ENCODE data around the gene USP17L29. TPM values are rescaled to one million over a fixed set of nuclear protein-coding genes. Genes with fewer than 3 reads are reported as not detected.
"Not testable (repeated sequence)": the region's sequence is repeated elsewhere in the genome, so short reads cannot be mapped to it uniquely, and the experiment has no call there.

USP17L29 gene
- not detected in 3 replicates for total RNA-seq

GRCh38 chr4:9353338-9353737, at the start of gene USP17L29:
TSS of gene USP17L29 (plus strand) at chr4:9353638. CDS start at chr4:9353638, 0 bp downstream.
- not testable (repeated sequence) for H3K27ac Mint-ChIP-seq; H3K27me3 Mint-ChIP-seq (ENCODE audit: low read depth); H3K4me1 Mint-ChIP-seq; DNase-seq (ENCODE audit: low spot score in 2 of 2, unreplicated experiment in 2 of 2); H3K36me3 Mint-ChIP-seq; H3K9me3 Mint-ChIP-seq; H3K4me3 Mint-ChIP-seq

GRCh38 chr4:9324191-9324590, 29.2 kb upstream of the USP17L29 start:
- not testable (repeated sequence) for H3K4me3 Mint-ChIP-seq

GRCh38 chr4:9324865-9325264, 28.6 kb upstream of the USP17L29 start, which contains the start of gene USP17L24:
TSS of gene USP17L24 (plus strand) at chr4:9325165. CDS start at chr4:9325165, 0 bp downstream.
- not testable (repeated sequence) for H3K27me3 Mint-ChIP-seq (ENCODE audit: low read depth); H3K9me3 Mint-ChIP-seq; H3K36me3 Mint-ChIP-seq; H3K4me1 Mint-ChIP-seq; H3K4me3 Mint-ChIP-seq; H3K27ac Mint-ChIP-seq; DNase-seq (ENCODE audit: low spot score in 2 of 2, unreplicated experiment in 2 of 2)

More at GRCh38 chr4:9324191-9324590, 29.2 kb upstream of the USP17L29 start:
- not testable (repeated sequence) for H3K9me3 Mint-ChIP-seq; H3K27me3 Mint-ChIP-seq (ENCODE audit: low read depth); H3K36me3 Mint-ChIP-seq; DNase-seq (ENCODE audit: low spot score in 2 of 2, unreplicated experiment in 2 of 2); H3K4me1 Mint-ChIP-seq; H3K27ac Mint-ChIP-seq

DNA sequence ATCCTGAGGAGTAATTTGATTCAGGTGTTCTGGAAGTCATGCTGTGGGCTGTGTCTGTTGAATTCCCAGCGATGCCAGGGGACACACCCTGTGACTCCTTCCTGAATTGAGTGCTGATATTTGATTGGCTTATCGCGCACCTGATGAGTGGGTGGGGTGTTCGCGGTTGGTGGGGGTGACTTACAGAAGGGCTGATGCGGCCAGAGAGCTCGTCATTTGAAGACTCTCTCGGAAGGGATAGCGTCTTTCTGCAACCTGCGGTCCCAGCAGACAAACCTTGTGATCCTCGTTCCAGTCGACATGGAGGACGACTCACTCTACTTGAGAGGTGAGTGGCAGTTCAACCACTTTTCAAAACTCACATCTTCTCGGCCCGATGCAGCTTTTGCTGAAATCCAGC, 23.8 kb upstream of the USP17L29 start, which contains the start of gene USP17L25:
TSS of gene USP17L25 (plus strand) at position 301 of the 400 bp plus-strand sequence. CDS start at position 301, 0 bp downstream.
- H3K27me3 Mint-ChIP-seq (ENCODE audit: low read depth): not testable (repeated sequence)

GRCh38 chr4:9334358-9334757, 19.1 kb upstream of the USP17L29 start, which contains the start of gene USP17L26:
TSS of gene USP17L26 (plus strand) at chr4:9334658. CDS start at chr4:9334658, 0 bp downstream.
- not testable (repeated sequence) for H3K4me1 Mint-ChIP-seq; H3K9me3 Mint-ChIP-seq; H3K27ac Mint-ChIP-seq; H3K27me3 Mint-ChIP-seq (ENCODE audit: low read depth); H3K4me3 Mint-ChIP-seq; DNase-seq (ENCODE audit: low spot score in 2 of 2, unreplicated experiment in 2 of 2); H3K36me3 Mint-ChIP-seq

More for the DNA sequence above, 23.8 kb upstream of the USP17L29 start, which contains the start of gene USP17L25:
- not testable (repeated sequence) for H3K9me3 Mint-ChIP-seq; DNase-seq (ENCODE audit: low spot score in 2 of 2, unreplicated experiment in 2 of 2); H3K4me3 Mint-ChIP-seq; H3K36me3 Mint-ChIP-seq; H3K4me1 Mint-ChIP-seq; H3K27ac Mint-ChIP-seq

GRCh38 chr4:9339103-9339502, 14.3 kb upstream of the USP17L29 start, which contains the start of gene USP17L5:
TSS of gene USP17L5 (plus strand) at chr4:9339403. CDS start at chr4:9339403, 0 bp downstream.
- H3K27ac Mint-ChIP-seq; H3K27me3 Mint-ChIP-seq (ENCODE audit: low read depth); H3K9me3 Mint-ChIP-seq; H3K4me3 Mint-ChIP-seq; H3K4me1 Mint-ChIP-seq; DNase-seq (ENCODE audit: low spot score in 2 of 2, unreplicated experiment in 2 of 2); H3K36me3 Mint-ChIP-seq: not testable (repeated sequence)

- H3K4me3 Mint-ChIP-seq; H3K4me1 Mint-ChIP-seq; H3K36me3 Mint-ChIP-seq; H3K27me3 Mint-ChIP-seq (ENCODE audit: low read depth); DNase-seq (ENCODE audit: low spot score in 2 of 2, unreplicated experiment in 2 of 2); H3K27ac Mint-ChIP-seq; H3K9me3 Mint-ChIP-seq: not testable (repeated sequence)
These were observed 9.6 kb upstream of the USP17L29 start, which contains the start of gene USP17L27 for GRCh38 chr4:9343848-9344247. TSS of gene USP17L27 (plus strand) at chr4:9344148. CDS start at chr4:9344148, 0 bp downstream.

GRCh38 chr4:9348593-9348992, 4.8 kb upstream of the USP17L29 start, which contains the start of gene USP17L28:
TSS of gene USP17L28 (plus strand) at chr4:9348893. CDS start at chr4:9348893, 0 bp downstream.
- not testable (repeated sequence) for H3K4me3 Mint-ChIP-seq; H3K4me1 Mint-ChIP-seq; H3K27ac Mint-ChIP-seq; H3K27me3 Mint-ChIP-seq (ENCODE audit: low read depth); H3K9me3 Mint-ChIP-seq; DNase-seq (ENCODE audit: low spot score in 2 of 2, unreplicated experiment in 2 of 2); H3K36me3 Mint-ChIP-seq

DNA sequence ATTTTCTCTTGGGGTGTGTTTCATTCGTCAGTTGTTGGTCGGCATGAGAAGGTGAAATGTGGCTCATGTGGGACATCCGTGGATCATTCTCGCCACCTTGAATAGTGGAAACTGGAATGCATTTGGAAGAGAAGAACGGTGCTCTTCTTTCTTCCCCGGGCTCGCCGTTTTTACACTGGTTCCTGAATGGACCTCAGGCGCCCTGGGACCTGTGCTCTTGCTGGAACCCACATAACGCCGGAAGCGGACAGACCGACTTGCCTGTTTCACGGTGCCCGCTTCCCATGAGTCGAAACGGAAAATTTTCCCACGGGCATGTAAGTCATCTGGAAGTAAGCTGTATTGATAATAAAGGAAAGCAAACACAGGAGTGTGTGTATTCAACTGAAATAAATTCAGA, 2.6 kb upstream of the USP17L29 start:
- not testable (repeated sequence) for H3K4me3 Mint-ChIP-seq; DNase-seq (ENCODE audit: low spot score in 2 of 2, unreplicated experiment in 2 of 2); H3K36me3 Mint-ChIP-seq; H3K4me1 Mint-ChIP-seq; H3K27me3 Mint-ChIP-seq (ENCODE audit: low read depth); H3K9me3 Mint-ChIP-seq; H3K27ac Mint-ChIP-seq

- H3K36me3 Mint-ChIP-seq; H3K27ac Mint-ChIP-seq; H3K9me3 Mint-ChIP-seq; H3K4me1 Mint-ChIP-seq; H3K4me3 Mint-ChIP-seq; H3K27me3 Mint-ChIP-seq (ENCODE audit: low read depth); DNase-seq (ENCODE audit: low spot score in 2 of 2, unreplicated experiment in 2 of 2): not testable (repeated sequence)
These were observed 9.4 kb downstream of the USP17L29 start, which contains the start of gene USP17L30 for GRCh38 chr4:9362829-9363228. TSS of gene USP17L30 (plus strand) at chr4:9363129. CDS start at chr4:9363129, 0 bp downstream.

- H3K36me3 Mint-ChIP-seq; H3K4me1 Mint-ChIP-seq; H3K9me3 Mint-ChIP-seq; H3K4me3 Mint-ChIP-seq; DNase-seq (ENCODE audit: low spot score in 2 of 2, unreplicated experiment in 2 of 2); H3K27ac Mint-ChIP-seq: not testable (repeated sequence)
- H3K27me3 Mint-ChIP-seq (ENCODE audit: low read depth): peaks cover 12% of the 10 kb centered on the region
These were observed 26.4 kb downstream of the USP17L29 start for GRCh38 chr4:9379881-9380280.

Data from mesothelial cell of epicardium (in vitro differentiated cells).